HFF-Myc (cell line): ENCODE data around the gene TEF.

ENCODE experiments used
- DNase-seq: peaks from one replicate; pipeline ENCODE4 v3.0.0-alpha.2; 2011; ENCODE audit warnings: low read depth; ENCODE audit errors: extremely low read depth
- H3K4me3 ChIP-seq: replicated peaks from 2 replicates; pipeline ENCODE4 v1.5.1; 2011; ENCODE audit warnings: low read depth, mild to moderate bottlenecking, control low read depth, low read length
- CTCF ChIP-seq: IDR thresholded peaks from 2 replicates; pipeline ENCODE4 v1.5.1; 2012; ENCODE audit warnings: mild to moderate bottlenecking, low read depth, low read length, control low read depth; ENCODE audit errors: missing control alignments

The TEF gene

DNA sequence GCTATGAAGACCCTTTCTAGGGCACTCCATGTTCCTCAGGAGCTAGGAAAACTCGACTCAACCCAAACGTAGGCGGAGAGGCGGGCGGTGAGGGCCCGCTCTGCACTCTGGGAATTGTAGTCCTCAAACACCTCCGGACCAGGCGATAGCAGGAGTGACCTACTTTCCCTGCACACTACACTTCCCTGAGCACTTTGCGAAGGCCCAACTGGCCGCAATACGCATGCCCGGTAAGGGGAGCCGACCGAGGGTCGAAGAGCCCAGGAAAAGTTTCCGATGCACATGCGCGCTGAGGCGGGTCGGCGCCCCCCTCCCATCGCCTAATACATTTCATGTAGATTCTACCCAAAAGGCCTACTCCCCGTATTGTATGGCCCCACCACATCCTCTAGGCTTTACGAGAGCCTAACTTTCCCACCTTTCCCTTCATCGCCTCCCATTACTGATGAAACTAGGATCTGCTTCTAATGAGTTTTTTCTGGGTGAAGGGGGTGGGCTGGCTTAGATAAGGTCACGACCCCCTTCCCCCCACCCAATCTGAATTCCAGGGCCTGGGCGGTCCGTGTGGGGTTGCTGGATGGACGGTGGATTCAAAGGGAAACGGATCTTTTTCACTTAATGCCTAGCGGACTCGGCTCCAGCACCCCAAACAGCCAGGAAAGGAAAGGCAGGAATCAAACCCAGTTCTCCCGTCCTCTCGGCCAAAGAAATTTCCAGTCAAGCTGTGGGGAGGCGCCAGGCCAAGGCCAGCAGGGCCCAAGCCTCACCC, 62.8 kb downstream of the TEF start:
- peak; percentile 92 for DNase-seq
- H3K4me3 ChIP-seq: peak overlapping the region; percentile 98
- TF ChIP-seq CTCF: no peak

DNA sequence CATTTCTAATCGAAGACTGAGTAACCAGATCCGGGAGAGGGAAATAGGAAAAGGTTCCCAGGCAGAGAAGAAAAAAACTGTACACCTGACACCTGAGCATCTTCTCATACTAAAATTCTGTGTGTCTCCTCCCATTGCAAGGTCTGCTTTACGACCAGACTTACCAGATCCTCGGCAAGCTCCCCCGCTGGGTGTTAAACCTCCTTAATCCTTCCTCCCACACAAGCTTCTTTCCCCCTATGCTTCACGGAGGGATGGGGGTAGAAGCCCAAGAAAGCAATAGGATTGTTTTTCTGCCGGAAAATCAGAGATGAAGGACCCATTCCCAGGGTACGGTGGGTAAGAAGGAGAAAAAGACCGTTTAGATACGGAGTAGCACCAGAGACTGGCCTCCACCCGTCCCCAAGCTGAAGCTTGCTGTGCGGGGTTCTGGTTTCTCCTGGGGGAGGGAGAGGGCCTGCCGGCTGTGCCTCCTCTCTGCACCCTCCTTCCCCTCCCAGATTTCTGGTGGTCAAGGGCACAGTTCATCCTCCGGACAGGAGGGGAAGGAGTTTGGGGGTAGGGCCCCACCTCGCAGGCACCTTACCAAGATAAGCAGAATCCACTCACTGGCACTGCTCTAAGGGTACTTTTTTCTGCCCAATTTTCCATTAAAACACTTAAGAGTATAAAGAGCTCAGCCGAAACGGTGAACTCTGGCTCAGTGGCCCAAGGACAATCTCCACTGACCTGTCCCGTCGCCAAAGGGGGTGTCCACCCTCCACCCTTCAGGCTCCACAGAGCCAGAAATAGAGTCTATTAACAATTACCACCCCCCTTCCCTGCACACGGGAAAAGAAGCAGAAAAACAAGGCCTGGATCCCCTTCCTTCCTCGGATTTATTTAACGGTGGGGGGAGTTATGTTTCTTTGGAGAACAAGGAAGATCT, 63.7 kb downstream of the TEF start:
- H3K4me3 ChIP-seq: peak overlapping the region; percentile 98
- no peak for TF ChIP-seq CTCF
- DNase-seq: no peak

DNA sequence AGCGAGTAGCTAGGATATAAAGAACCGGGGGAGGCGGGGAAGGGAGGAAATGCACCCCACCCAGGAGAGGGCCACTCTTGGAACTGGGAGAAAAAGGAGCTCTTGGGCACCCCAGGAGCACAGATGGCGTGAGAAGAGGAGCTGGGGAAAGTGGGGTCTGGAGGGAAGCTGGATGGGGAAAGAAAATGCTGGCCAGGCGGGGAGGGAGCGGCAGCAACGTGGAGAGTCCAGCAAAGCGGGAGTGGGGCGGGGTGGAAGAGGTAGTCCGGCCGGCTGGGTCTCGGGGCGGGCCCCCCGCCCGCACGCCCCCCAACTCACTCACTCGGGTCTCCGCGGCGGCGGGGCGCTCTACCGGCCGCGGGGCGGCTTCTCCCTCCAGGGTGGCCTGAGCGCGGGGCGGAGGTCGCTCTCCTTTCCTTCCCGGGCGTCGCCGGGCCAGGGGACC, 64.3 kb downstream of the TEF start:
- no peak for TF ChIP-seq CTCF
- no peak for DNase-seq
- H3K4me3 ChIP-seq: peak overlapping the region; percentile 98

- peak within 1 kb of the TSS; percentile 98 for H3K4me3 ChIP-seq
- no peak for TF ChIP-seq CTCF
- DNase-seq: peak; percentile 70
Measured at GRCh38 chr22:41446639-41447434, 65.1 kb downstream of the TEF start, which contains the start of gene TOB2. Gene TOB2 (minus strand): TSS chr22:41446801. CDS start chr22:41437345, 9,456 bp downstream.

DNA sequence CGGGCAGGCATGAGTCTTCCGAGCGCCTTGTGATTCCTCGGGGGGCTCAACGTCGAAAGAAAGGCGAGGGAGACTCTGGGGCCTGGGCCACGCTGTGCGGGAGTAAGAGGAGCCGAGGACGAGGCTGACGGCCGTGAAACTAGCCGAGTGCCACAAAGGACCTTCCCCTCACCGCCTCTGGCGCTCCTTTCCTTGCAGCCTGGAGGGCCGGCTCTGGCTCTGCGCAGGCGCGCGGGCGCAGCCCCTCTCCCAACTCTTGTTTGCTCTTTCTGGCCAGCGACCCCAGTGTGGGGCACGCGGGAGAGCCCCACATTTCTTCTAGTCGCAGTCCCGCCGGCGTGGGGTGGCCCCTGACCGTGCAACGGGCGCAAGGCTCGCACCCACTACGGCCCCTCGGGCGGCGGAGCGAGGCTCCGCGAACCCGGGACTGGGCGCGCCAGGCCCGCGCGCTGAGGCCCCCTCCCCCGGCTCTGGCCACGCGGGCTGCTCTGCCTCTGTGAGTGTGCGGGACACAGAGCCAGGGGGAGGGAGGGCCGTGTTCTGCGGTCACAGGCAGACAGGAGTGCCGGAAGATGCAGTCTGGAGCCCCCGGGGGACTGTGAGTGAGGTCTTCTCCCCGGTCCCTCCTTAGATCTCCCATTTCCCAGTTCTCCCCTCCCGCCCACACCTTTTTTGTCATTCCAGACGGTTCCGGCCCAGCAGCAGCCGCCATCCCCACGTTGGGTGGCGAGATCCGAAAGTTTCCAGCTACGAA, 65.9 kb downstream of the TEF start:
- no peak for TF ChIP-seq CTCF
- peak overlapping the region; percentile 98 for H3K4me3 ChIP-seq
- no peak for DNase-seq
